ENCODE results near the gene SBF2.
A peak's percentile ranks its signal among the peaks of the same experiment; 100 is the strongest.
"Not testable (repeated sequence)": the region's sequence is repeated elsewhere in the genome, so short reads cannot be mapped to it uniquely, and the experiment has no call there.

The SBF2 gene

DNA sequence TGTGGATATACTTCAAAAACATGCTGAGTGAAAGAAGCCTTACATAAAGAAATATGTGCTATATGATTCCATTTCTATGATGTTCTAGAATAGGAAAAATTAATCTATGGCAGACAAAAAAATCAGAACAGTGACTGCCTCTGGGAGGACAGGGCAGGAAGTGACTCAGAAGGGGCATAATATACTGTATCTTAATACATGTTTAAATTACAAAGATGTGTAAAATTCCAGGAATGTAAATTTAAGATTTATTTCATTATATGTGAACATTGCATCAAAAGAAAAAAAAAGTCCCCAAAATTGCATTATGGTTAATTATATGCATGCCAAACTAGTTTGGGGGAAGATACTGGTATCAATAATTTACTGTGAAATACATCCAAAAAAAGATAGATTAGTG lies 32.2 kb downstream of the SBF2 start:
- no peak for DNase-seq

DNA sequence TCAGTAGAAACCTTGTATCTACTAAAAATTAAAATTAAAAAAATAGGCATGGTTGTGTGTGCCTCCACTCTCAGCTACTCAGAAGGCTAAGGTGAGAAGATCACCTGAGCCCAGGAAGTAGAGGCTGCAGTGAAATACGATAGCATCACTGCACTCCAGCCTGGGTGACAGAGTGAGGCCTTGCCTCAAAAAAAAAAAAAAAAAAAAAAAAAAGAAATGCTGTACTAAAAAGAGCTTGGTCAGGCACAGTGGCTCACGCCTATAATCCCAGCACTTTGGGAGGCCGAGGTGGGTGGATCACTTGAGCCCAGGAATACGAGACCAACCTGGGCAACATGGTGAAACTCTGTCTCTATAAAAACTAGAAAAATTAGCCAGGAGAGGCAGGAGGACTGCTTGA lies 36.5 kb downstream of the SBF2 start:
- peak; percentile 43 for DNase-seq

DNA sequence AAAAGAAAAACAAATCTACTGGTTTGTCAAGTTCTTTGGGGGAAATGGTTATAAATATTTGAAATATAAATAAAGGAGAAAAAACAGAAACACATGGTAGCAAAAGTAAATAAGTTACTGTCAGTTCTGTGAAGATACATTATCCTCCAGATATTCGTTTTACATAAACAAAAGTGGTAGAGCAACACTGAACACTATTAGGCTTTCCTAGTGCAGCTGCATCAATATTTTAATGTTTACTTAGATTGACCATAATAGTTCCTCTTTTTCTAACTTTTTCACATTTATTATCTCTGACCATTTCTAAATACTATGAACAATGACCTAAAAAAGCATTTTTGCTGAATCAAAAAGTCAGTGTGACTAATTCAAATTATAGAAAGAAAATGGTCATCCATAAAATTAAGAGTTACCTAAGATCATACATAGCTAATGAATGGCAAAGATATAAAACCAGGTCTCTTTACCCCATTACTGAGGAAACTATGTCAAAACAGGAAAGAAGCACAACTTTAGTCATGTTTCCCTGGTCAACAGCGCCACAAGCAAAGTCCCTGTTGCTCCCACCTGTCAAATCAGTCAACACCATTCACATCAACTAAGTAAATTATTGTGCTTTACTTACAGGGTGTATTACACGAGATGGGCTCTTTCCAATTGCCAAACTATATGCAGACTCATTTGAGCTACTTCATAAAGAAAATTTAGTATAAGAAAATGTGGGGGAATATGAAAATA lies 38.5 kb downstream of the SBF2 start:
- DNase-seq, result no peak

DNA sequence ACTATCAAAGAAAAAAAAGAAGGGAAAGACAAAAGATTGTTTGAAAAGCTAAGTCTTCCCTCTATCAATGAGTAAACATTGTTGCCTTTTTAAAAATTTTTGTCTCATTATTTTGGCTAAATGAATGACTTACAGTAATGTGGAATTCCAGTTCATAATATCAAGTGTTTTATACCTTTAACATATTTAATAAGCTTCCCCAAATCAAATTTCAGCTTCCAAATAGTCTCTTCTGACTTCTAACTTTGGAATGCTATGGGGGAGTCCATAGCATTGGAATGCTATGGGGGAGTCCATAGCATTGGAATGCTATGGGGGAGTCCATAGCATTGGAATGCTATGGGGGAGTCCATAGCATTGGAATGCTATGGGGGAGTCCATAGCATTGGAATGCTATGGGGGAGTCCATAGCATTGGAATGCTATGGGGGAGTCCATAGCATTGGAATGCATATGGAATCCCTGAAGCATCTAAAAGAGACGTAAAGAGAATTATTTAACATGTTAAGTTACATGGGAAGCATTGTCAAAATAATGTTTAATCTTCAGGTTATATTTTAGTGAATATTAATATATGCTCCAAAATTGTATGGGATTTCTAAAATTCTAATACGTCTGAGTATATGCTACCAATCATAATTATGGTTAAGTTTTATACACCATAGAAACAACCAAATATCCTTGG lies 44.4 kb downstream of the SBF2 start:
- not testable (repeated sequence) for DNase-seq

DNA sequence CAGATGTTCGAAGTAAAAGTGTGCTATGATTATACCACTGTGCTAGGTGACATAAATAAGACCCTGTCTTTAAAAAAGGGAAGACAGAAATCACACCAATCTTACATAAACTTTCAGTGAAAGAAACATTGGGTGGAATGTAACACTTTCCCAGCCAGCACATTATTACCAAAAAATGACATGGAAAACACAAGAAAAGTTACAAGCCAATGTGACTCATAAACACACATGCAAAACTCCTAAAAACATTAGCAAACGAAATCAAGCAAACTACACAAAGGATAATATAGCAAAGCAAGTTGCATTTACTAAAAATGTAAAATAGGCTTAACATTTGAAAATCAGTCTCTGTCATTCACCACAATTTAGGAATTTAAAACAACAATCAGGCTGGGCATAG lies 47.0 kb downstream of the SBF2 start:
- DNase-seq, result no peak

DNA sequence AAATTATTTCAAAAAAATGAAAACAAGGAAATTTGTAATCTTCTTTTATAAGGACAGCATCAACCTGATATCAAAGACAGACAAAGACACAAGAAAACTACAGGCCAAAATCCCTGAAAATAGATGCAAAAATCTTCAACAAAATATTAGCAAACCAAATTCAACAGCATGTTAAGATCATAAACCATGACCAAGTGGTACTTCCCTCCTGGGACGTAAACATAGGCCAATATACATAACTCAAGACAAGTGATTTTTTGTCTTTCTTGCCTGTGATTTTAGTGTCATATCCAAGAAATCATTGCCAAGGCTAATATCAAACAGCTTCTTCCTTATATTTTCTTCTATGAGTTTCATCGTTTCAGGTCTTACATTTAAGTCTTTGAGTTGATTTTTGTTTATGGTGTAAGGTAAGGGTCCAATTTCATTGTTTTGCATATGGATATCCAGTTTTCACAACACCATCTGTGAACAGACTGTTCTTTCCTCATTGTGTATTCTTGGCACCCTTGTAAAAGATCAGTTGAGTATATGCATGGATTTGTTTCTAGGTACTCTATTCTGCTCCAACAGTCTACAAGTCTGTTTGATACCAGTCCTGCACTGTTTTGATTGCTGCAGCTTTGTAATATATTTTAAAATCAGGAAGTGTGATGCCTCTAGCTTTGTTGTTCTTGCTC lies 50.0 kb downstream of the SBF2 start:
- no peak for DNase-seq

DNA sequence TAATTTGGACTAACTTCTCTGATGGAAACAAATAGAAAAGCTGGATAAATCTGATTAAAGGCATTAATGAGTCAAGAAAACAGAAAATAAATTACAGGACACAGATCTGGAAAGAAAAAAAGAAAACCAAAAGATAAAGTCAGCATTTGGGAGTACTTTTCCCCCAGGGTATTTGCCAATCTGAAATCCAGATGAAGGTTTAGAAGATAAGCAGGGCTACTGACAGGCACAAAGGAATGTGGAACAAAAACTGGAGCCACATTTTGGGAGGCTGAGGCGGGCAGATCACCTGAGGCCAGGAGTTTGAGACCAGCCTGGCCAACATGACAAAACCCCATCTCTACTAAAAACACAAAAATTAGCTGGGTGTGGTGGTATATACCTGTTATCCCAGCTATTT lies 57.2 kb downstream of the SBF2 start:
- DNase-seq, result no peak

DNA sequence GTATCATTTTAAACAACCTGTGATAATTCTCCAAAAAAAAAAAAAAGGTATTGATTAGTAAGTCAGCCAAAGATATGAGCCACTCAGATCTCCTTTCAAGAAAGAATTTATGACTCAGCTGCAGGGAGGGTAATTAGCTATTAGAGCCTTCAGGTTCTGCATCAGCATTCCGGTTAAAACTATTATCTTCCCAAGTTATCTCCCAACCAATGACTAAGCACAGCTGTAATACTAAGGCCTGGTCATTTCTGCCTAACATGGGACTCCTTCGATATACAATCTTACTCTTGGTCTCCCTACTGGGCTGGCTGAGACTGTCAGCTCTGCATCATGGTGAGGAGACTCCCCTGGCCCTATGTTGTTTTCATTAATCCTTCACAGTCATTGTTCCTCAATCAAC lies 60.4 kb downstream of the SBF2 start:
- no peak for DNase-seq

DNA sequence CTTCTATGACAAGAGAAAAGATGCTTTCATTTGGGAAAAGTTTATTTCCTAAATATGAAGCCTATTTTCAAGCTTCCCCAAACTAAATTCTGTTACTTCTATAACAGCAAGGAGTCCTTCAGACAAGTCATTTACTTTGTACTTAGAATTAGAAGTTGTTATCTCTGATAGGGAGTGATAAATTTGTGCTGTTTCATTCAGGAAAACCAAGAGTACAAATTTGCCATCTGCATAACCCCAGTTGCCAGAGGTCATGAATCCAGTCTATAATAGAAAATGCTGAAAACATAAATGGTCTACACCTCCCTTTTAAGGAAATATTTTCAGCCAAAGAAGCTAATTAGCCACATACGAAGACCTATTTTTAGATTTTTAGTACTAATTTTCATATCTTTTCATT lies 61.3 kb downstream of the SBF2 start:
- DNase-seq, result no peak

DNA sequence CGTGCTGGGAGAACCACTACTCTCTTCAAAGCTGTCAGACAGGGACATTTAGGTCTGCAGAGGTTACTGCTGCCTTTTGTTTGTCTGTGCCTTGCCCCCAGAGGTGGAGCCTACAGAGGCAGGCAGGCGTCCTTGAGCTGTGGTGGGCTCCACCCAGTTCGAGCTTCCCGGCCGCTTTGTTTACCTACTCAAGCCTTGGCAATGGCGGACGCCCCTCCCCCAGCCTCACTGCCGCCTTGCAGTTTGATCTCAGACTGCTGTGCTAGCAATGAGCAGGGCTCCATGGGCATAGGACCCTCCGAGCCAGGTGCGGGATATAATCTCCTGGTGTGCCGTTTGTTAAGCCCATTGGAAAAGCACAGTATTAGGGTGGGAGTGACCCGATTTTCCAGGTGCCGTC lies 62.2 kb downstream of the SBF2 start:
- DNase-seq, result not testable (repeated sequence)

DNA sequence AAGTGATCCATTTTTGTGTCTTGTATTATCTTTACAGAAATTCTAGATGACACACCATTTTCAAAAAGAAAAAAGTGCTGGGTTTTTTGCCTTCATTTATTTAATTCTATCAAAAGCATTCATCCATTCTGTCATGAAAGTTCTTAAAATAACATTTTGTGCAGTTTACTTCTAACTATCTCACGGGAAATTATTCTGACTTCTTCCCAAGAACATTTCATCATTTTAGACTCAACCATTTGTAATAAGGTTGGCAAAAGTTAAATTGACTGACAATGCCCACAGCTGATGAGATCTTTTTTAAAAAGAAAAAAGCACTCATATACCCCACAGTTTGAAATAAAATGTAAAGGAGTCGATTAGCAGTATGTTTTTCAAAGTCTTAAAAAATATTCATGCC lies 68.5 kb downstream of the SBF2 start:
- DNase-seq, result no peak

DNA sequence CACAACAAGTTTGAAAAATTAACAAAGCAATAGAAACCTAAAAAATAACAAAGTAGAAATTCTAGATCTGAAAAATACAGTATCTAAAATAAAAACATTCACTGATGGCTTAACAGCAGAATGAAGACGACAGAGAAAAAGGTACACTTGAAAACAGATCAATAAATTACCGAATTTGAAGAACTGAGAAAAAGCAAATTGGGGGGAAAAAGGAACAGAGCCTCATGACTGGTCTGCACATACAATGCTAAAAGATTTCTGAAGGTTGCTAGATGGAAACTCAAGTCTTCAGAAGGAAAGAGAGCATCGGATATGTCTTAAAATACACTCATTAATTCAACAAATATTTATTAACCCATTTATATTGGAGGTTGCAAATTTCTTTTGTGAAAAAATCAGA lies 71.6 kb downstream of the SBF2 start:
- DNase-seq, result no peak

DNA sequence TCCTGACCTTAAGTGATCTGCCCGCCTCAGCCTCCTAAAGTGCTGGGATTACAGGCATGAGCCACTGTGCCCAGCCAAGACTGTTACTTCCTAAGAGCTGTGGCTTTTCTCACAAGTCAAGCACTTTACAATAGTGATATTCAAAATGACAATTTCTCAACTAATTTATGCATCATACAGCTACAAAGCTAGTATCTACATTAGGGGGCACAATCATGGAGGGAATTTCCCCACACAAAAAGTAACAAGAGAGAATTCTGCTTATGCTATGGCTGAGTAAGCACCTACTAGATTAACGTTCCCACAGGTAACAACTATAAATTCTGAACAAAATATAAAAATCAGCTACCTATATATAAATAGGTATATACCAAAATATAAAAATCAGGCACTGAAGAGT lies 72.7 kb downstream of the SBF2 start:
- no peak for DNase-seq

DNA sequence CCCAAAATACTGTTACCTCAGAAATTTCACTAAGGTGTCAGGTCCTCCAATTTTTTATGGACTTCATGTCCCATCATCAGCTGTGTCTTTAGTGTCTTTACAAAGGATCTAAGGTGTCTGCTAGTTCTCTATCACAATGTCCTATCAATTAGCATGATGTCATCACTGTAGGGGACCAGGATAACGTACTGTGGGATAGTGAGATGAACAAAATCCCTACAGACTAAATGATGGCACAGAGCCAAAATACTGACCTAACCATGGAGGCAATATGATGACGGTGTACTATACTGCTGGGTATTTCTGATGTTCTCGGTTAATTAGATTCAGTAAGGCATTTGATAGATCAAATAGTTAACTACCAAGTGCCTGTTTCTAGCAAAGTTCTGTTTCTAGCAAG lies 82.5 kb downstream of the SBF2 start:
- DNase-seq, result no peak

DNA sequence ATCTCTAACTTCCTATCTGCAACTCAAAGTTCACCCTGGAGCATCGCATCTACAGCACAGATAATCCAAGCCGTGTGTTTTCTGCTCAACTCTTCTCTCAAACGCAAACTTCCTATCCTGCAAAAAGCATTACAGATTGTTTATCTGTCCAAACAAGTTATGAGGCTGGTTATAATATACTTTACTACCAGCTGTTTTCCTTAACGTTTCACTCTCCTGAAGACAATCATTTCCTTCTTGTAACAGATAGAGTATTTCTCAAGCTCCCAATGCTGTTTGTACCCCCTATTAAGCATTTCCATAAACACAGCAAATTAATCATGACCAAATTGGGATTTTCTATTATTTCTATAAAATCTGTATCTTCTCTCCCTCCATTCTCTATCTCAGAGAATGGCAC lies 84.7 kb downstream of the SBF2 start:
- no peak for DNase-seq

DNA sequence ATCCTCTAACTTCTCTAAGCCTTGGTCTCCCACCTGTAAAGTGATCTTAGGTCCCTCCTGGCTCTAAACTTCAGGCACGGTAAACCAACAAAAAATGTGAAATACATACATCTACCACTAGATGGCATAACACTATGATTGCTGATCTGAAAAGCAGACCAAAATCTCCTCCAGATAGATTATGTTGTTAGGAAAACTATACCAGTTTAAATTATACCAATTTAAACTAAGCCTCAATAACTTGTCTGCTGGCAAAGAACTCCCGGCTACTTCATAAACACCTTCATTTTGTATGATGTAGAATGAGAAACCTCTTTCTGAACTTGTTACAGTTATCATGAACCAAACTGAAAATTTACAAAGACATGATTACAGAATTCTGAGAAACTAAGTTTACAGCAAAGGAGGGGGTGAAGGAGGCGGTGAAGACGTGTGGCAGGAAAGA lies 85.9 kb downstream of the SBF2 start:
- DNase-seq, result peak; percentile 40

DNA sequence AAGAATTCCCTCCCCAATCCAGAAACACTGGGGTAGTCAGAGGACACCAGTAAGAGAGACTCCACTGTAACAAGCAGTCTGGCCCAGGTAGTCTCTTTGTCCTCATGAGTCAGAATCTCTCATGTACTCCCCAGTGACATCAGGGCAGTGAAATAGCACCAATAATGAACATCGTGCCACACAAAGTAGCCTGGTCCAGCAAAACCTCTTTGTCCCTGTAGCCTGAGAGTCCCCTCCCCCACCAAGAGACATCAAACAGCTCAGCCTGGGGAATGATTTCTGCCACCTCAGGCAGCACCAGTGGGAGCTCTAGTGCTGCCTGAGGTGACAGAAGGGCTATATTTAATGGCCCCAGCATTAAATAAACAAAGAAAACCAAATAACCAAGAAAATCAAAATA lies 88.1 kb downstream of the SBF2 start:
- peak; percentile 2 for DNase-seq

DNA sequence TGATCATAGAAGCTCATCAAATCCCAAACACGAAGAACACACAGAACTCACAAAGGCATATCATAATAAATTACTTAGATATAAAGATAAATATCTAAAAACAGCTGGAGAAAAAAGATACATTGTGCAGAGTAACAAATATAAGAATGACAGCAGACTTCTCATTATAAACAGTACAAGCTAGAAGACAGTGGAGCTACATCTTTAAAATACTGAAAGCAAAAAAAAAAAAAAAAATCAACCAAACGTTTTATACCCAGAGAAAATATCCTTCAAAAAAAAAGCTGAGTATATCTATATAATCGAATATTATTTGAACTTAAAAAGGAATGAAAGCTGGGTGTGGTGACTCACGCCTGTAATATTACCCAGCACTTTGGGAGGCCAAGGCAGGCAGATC lies 90.0 kb downstream of the SBF2 start:
- peak; percentile 1 for DNase-seq

DNA sequence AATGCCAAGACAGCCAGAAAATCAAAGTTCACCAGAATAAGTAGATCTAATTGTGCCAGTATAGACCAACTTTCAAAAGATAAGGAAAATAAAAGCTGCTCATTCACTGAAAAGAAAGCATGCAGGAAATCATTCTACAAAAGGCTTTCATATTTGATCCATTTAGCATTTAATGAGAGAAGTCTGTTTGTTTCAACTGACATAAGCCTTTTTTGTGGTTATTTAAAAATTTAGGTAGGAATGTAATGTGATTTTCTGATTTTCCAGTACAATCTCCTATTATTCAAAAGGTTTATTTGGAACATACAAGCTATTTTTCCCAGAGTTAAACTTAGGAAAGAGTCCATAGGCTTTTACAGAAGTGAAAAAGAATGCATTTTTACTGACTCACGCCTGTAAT lies 92.7 kb downstream of the SBF2 start:
- no peak for DNase-seq

DNA sequence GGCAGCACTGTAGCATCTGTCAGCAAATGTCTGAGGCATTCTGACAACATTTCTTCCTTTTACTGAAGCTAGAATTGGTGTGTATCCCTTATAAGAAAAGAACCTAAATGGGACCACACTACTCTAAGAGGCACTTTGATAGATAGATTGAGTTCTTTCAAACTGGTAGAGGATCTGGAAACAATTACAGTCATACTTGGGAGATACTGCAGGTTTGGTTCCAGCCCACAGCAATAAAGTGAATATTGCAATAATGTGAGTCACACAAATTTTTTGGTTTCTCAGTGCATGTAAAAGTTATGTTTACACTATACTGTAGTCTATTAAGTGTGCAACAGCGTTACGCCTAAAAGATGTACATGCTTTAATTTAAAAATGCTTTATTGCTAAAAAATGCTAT lies 96.9 kb downstream of the SBF2 start:
- DNase-seq, result no peak

DNA sequence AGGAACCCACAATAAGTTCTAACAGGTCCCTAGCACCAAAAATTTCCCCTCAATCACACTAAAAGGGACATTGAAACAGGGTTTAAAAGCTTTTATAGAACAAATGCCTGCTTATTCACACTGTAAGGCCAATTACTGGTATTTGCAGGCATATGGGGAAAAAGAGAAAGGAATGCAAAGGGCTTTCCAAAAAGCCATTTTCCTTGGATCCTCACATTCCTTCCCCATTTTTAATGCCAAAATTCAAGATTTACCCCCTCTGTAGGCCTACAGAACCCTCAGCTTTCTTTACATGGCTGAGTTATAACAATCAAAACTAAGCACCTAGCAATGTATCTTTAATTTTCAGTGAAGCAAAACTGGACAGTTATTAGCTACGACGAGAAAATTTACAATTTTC lies 102.0 kb downstream of the SBF2 start:
- no peak for DNase-seq

DNA sequence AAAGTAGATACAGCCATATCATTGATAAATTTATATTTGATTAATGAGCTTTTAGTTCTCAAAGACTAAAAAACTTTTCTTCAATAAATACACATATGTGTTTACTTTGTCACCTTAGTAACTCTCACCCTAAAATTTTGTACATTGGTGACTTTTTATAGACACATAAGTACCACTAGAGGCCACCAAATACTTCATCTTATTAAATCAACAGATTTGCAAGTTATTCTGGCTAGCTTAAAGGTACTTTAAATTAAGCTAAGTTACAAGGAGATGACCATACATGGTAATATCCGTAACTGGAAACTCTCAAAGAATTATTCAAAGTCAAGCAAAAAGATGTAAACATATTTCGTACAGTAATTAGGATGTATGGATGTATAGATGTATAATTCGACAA lies 112.2 kb downstream of the SBF2 start:
- DNase-seq, result no peak

DNA sequence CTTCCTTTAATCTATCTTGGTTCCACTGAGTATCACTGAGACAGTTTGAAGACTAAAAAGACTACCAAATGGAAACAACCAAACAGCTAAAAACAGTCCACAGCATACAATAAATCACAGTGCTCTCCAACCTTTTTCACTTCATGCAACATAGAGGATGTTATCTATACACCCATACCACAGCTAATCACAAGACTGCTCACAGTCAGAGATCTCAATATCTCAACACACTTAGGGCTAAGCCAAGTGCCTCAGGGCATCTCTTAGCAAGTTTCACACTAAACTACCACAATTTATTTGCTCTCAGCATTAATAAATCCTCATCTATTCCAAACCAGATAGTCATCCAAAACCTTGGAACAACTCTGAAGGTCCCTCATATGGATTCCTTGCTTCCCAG lies 129.4 kb downstream of the SBF2 start:
- DNase-seq, result no peak

DNA sequence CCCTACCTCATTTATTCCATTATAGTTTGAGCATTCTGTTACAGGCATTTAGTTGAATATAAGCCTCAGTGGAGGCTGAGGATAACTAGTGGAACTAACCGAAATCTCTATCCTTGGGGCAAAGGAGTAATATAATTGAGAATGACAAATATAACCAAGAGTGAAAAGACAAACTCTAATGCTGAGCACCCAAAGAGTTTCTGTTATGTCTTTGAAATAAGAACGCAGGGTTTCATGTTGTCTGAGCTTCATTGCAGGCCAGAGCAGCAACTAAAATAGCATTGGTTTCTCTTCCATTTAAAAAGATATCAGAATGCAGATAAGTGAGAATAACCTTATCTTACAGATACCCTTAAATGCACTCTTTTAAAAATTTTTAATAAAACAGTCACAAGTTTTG lies 131.8 kb downstream of the SBF2 start:
- DNase-seq, result no peak
